Activated effector memory CD4-positive, alpha-beta T cell treated with anti-CD3 and anti-CD28 coated beads, Interleukin-2, amount 50 U/mL, for 16 hours (primary cell): ENCODE measurements around the gene TATDN2.
A peak's percentile ranks its signal among the peaks of the same experiment; 100 is the strongest.

ENCODE experiments used
- DNase-seq: peaks from one replicate; pipeline ENCODE4 v3.0.0-alpha.2; 2020

Gene TATDN2

DNA sequence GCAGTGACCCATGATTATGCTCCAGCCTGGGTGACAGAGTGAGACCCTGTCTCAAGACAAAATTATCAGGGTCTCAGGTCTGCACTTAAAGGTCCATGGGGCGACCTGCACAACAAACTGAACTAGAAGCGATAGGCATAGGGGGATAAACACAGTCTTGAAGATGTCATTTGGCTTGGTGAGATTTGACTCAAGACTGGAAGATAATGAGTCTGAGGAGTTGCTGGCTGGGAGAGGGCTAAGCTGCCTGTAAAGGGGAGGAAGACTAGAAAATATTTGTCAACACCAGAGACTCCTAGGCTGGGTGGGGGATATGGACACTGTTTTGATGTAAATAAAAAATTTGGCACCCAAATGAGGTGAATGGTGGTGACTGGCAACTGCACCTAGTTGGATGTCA lies 24.7 kb downstream of the TATDN2 start:
- DNase-seq, result peak; percentile 19

DNA sequence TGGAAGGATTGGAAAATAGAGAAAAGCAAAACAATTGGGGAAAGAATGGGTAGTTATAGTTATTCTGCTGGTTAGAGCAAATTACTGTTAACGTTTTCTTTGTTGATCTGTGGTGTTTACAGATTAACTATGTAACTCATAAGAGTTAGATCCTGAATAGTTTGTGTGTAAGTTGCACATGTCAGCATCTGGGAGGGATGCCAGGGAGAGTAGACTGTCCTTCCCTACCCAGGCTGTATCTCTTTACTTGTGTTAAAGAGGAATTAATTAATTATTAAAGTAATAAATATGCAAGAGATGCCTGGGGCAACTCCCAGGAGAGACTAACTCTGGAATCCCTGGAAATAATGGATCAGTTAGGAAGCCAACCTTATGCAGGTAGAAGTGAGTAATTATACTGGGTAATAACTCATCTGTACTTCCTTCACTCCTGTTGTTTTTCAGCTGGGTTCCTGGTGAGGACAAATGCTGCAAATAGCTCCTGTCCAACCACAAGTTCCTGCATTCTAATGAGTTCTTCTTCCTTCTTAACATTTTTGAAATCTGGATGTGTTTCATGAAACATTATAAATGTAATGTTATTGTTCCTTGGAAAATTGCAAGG lies 25.5 kb downstream of the TATDN2 start:
- DNase-seq, result no peak

DNA sequence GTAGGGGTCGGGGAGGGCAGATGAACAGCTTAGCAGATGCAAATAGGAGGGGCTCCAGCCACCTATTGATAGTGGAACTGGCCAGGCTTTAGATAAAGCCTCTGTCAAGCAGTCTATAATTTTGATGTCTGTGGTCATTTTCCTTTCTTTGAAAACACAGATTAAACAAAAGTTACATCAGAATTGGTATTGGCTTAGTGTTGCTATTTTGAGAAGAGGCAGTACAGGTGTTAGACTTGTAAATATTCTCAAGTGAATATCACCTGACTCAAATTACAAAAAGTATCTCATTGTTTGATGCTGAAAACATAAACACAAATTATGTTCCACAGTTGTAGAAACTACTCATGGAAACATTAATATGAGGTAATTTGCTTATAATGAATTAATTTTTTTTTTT lies 26.3 kb downstream of the TATDN2 start:
- no peak for DNase-seq

DNA sequence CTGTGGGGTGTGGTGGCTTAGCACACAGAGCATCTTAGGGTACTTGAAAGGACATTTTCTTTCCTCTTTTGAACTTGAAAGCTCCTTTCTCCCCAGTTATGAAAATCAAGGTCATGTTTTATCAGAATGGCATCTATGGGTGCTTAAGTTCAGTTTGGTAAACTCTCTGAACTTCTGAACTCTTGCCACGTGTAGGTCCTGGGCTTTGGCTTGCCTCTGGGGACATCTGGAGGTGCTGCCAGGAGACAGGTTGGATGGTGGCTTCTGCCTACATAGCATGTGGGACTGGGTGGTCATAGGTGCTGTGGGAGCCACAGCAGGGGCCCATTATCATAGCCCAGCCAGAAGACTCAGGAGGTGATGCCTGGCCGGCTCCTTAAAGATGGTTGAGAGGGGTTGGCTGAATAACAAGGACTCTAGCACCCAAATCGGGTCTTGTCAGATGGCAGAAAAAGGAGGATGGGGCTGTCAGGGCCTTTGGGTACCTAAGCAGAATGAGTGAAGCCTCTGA lies 28.9 kb downstream of the TATDN2 start:
- peak; percentile 33 for DNase-seq

DNA sequence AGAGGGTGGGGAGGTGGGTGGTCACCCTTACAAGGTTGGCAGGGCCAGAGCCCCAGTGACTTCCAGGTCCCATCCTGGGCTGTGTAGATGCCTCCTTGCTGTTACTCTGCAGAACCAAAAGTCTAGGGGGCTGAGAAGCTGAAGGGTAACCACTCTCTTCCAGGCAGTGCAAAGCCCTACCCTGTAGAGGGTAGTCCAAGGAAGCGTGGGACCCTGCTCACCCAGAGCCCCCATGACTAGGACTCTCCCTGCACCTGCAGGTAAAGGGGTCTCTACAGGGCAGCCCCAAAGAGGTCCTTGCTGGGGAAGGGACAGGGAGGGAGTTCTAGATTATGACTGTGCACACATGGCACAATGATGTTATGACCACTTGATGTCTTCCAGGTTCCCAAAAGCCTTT lies 30.2 kb downstream of the TATDN2 start:
- no peak for DNase-seq

DNA sequence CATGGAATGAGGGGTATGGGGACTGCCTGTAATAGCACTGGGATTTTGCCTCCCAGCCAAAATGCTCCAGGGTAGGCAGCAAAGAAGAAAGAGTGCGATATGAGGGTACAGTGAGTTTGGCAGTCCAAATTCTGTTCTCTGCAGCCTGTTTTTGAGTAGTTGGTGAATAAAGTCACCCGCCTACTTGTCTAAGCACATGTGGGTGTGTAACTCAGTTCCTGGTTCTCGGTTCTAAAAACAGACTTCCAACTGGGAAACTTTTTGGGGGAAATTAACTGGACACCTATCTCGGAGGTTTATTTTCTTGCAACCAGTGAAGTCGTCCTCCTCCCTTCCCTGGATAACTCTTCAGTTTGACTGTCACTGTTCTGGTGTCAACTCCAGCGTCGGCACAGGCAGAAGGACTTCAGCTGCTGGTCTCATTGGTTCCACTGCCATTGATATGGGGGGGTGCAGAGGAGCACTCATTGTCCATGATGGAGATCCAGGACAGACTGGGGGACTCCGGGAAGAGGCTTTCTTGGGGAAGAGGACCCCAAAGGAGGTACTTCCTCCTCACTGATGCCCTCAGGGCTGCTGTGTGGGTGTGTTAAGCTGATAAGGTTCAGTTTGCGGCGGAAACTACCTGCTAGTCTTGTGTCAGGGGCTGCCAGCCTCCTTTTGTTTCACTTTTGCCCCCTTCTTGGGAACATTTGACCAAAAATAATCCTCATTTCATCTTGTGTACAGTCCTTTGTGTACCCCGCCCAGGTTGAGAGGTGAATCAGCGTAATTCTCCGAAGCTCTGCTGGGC lies 31.3 kb downstream of the TATDN2 start:
- peak; percentile 33 for DNase-seq

DNA sequence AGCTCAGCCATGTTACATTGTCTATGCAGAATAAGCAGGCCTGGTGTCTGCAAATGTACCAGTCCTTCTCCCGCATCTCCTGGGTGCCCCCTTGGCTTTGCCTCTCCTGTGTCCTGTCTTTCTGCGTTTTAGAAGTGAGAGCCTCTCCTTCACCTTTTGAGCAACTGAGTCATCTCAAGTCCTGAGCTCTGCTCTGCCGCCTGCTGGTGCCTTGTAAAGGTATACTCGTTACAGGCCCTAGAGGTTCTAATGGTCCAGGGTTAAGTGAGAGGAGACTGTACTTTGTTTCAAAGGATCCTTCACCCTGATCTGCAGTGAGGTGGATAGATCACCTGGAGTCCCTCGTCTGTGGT lies 31.9 kb downstream of the TATDN2 start:
- peak; percentile 63 for DNase-seq

DNA sequence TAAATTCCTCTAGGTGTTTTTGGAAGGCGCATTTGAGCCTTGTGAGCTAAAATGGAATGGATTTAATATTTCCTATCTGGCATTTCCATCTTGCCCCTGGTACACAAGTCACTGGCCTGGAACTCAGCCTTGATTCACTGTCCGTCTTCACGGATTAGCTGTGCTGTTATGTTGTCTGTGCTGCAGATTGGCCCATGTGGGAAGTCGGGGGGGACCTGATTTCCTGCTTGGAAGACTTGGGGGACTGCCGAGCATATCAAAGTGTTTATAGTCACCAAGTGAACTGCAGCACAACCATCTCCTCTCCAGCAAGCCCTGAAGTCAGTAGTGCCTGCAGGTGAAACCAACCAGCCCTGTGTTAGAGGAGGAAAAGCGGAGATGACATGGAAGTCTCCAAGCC lies 32.3 kb downstream of the TATDN2 start:
- DNase-seq, result peak; percentile 24

DNA sequence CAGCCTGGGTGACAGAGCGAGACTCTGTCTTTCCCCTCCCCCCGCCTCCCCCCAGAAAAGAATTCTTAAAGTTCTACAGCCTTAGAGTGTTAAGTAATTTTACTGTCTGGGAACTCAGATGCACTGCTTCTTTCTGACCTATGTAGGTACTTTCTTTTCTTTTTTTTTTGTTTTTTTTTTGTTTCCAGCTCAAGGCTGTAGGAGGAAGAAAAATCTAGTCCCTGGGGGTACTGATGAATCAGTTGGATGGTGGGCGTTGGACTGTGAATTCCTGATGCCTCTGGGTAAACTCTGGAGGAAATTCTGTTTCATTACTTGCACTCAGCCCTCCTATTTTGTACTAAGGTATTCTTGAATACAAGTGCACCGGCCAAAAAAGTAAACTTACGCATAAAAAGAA lies 33.7 kb downstream of the TATDN2 start:
- DNase-seq, result peak; percentile 42

DNA sequence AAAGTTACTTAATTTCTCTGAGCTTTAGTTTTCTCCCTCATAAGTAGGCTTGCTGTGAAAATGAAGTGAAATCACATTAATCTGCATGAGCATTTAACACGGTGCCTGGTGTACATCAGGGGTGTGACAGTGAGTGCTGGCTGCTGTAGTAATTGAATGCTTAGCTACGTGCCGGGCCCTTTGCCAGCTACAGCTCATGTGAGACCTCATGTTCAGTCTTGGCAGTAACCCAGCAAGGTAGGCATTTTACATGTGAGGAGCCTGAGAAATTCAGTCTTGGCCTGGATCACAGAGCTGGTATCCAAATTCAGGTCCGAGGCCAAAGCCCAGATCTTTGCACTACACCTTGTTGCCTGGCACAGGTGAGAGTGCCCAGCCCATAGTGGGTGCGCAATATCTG lies 35.4 kb downstream of the TATDN2 start:
- DNase-seq, result peak; percentile 51

DNA sequence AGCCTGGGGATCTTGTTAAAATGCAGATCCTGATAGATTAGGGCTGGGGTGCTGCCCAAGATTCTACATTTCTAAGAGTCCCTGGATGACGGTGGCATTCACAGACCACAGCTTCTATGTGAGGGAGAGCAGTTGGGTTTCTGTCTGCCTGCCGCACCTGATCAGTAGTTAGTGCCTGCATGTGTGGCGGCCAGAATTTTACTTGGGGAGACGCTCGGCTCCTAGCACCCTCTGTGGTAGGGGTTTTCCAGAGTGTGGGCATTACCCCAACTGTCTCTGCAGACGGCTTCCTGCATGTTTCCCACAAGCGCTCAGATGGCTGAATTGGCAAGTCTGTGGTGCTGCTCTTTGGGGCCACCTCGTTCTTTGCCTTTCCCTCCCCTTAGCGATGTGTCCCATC lies 36.2 kb downstream of the TATDN2 start:
- peak; percentile 78 for DNase-seq

DNA sequence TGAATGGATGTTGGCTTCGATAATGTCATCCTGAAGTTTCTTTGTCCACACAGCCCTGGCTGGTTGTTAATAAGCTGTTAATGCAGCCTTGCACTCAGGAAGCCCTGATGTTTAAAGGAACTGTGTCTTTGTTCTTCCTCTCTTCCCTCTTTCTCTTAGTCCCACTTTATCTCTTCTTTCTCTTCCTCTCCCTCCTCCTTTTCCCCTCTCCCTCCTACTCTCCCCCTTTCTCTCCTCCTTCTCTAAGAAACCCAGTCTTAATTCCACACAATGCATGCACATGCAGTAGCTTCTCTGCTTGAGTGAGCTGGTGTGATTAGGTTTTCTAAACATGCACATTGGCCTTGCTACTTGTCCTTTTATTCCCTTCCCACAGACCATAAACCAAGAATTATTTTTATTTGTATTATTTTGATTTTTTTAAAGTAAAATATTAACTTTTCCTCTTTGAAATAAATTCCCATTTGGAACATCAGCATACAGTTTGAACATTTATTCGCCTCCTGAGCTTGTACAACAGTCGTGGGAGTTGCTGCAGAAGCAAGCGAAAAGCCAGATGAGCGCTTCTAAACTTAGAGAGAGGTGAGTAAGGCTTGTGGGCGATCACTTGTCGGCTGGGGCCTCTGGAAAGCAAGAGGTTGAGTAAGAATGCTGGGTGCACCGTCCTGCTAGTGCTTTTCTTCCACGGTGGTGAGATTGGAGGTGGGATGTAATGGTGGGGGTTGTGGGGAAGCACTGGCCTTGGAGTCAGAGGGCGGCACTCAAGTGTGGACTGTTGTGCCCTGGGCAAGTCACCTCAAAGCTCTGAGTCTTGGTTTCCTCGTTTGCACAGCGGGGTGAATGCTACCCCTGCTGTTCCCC lies 37.2 kb downstream of the TATDN2 start:
- peak; percentile 57 for DNase-seq

DNA sequence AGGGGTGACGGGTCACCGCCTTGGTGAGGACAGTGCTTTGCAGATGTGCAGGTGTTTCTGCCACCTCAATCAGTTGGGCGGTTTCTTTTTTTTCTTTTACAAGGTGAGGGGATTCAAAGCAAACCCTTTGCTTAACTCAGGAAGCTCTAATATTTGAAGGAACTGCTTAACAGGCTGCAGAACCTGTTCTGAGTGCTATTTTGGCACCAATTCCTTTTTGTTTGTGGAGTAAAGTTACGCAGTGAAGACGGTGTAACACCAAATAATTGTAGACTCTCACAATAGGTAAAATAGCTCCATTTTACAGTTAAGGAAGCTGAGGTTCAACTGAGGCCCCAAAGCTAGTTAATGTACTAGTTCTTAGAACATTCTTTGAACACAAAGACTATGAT lies 37.9 kb downstream of the TATDN2 start:
- DNase-seq, result no peak

DNA sequence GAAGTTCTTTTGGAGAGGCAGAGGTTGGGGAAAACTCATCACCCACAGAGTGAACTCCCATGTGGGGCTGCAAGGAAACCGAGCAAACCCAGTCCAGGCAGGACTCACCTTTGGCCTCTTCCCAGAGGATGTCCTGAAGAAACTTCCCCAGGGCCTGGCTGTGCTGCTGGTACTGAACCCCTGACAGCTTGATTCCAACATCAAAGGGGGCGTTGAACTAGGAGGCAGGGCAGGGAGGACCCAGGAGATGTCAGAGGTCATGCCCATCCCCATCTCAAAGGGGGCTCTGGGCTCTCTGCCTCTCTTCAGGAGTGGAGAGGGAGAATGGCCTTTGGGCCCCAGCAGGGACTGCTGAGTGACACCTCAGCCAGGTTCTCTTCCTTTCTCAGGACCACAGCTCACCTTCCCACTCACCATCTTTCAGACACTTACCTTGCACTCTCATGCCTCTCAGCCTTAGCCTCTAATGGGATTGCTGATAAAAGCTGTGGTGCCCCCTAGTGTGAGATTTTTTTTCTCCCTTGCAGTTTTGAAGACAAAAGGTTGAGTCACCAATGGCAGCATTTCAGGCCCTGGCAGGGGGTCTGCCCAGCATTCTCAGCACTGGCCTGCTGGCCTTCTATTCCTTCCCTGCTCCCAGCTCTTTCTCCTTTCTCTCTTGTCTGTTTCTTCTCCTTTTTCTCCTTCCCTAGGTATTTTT lies 38.5 kb downstream of the TATDN2 start:
- peak; percentile 57 for DNase-seq

DNA sequence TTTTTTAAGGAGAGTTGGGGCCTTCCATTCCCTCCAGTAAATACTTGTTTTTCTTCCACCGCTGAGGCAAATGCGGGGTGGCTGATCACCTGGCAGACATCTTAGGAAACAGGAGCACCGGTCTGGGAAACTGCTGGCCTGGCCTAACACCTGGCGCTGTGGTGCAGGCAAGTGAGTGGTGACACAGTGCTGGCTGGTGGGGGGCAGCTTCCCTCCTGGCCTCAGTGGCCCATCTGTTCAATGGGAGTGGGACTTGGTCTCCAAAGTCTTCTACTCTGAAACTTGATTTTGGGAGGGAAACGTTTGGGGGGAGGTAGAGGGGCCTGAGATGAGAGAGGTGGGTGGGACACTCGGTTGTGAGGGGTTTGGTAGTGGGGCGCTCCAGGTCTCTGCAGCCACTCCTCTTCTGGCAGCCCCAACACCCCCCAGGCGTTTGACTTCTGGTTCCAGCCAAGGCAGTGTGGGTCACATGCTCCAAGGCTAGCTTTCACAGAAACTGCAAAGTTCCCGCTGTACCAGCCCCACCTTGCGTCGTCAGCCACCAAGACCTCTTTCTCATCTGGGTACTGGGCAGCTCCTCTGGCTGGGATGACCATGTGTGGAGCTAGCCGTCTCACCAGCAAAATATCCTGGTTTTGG lies 39.8 kb downstream of the TATDN2 start:
- peak; percentile 21 for DNase-seq

DNA sequence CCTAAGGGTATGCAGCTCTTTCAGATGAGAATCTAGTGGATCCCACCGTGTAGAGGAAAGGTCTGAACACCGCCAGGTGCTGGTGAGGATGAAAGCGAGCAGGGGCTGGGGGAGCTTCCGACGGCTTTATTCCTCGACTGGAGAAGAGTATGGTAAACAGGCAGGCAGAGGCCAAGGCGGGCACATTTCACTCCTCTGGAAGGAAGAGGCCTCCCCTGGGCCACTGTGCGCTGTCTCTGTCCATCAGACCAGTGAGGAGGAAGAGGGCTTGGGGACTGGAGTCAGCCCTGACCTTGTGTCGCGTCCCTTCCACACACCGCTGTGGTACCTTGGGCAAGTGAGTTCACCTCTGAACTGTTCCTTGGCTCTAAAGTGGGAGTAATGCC lies 40.3 kb downstream of the TATDN2 start:
- DNase-seq, result peak; percentile 39

DNA sequence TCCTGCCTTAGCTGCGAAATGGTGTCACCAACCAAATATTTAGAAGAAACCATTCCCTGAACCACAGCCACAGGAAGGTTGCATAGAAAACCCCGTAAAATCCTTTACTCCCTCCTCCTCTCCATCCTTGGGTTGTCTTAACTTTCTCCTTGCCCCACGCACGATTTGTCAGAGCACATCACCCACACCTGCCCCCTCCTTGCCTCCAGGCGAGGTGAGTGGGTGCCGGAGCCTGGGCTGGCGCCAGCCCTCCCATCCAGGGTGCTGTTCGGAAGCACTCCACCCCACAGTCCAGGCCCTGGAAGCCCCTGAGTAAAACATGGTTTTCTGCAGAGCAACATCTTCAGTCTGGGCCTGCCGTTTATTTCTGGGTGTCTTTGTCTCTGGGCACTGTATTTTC lies 40.8 kb downstream of the TATDN2 start:
- peak; percentile 38 for DNase-seq

DNA sequence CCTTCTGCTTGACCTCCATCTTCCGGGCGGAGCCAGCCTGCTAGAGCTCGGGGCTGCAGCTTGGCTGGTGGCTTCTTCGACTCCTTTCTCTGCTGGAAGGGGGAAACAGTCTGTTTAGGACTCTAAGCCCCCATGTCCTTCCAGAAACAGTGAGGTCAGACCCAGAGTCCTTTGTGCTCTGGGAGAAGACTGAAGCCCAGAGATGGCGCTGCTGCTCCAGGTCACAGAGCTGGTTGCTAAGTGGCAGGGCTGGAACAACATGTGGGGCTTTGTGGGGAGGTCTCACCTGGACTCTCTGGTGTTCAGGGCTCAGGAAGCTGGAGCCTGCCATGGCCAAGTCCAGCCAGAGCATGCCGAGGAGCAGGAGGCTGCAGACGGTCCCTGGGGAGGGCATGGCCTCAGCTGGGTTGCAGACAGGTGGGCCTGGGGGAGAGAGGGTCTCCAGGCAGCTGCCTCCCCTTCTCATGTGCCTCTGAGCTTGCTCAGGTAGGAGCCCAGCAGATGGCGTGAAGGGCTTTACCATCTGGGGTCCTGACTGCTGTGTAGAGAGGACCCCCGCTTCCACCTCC lies 41.6 kb downstream of the TATDN2 start:
- peak; percentile 45 for DNase-seq

DNA sequence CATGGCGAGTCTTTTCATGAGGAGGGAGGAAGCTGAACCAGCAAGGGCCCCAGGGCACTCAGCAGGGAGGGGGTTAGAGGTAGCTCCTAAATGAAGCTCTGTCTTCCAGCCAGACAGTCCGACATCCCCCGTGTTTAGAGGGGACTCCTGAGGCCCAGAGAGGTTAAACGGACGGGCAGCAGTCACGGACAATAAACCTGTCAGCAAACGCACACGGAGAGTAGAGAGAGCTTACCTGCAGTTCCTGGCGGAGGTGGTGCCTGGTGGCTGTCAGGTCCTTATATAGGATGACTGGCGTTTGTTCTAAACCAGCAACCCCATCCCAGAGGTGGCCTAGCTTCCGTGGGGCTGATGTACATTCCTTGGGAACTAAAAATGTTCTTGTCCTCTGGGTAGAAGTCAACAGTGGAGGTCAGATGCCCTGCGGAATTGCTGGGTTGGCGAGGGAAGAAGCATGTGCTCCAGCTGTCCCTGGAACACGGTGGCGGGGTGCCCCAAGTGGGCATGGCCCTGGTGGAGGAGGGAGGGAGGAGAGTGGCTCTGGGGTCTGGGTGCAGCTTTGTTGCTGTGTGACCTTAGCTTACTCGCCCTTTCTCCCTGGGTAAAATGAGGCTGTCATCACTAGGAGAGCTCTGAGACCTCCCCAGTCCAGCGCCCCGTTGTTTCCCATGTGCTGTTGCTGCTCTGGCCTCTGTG lies 42.4 kb downstream of the TATDN2 start:
- DNase-seq, result peak; percentile 58

DNA sequence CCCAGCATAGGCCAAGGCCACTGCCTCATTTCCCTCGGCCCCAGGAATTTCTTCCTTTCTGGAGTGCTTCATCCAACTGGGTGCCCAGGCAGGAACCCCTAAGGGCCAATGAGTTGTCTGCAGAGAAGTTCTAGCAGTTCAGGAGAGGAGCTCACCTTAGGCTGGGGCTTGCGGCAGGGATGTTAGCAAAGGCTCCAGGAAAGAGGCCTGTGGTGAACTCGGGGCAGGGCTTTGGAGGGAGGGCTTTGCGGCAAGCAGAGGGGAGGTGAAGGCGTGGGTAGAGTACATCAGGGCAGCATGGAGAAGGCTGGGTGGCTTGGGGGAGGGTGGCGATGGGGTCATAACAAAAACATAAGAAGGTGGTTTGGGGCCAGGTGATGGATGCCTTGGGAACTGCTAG lies 43.4 kb downstream of the TATDN2 start:
- peak; percentile 58 for DNase-seq
